ENCODE measurements around the gene LRCH1.

DNA sequence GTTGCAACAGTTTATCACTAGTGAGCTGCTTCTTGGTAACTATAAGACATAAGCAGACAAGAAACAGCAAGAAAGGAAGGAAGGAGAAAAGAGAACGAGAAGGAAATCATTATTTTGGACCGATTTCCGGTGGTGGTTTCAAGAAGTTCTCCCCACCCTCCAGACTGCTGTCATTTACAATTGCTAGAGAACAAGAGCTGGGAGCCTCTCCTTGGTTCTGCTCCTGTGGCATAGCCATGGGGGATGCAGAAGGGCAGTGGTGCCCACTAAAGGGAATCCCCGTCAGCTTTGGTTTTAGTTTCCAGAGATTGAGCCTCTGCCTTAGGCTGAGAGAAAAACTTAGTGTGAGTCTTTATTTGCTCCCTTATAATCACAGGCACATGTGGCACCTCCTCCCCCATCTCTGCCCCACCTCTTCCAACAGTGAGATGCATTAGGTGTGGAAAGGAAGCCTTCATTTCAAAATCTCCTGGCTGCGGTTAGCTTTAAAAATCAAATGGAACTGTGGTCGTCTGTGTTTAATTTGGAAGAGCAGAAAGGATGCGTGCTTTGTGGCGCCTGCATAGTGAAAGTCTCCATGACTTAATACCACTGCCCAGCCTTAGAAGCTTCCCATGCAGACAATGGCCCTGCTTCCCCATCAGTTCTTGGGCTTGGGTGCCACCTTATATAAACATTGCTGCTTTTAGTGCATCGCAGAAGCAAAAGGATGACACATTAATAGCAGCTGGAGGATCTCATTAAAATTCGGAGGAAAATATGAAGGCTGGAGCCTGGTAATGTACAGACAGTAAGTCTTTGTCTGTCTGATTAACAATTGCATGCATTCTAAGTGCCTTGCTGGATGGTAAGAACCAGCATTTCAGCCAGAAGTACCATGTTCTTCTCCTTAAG, 25.0 kb downstream of the LRCH1 start:
- no peak for TF ChIP-seq CTCF (IDR thresholded peaks at IDR 0.05)
- no peak for TF ChIP-seq POLR2A (IDR thresholded peaks at IDR 0.05)
